GM23338 (cell line): ENCODE results near the gene STK33. TPM values are rescaled to one million over a fixed set of nuclear protein-coding genes. Genes with fewer than 3 reads are reported as not detected.

Source experiments
- ATAC-seq: fragments of 200-7000 bp; cut with Tn5 transposase; 3 replicates; pipeline ENCODE4 v1.9.1; 2020
- DNase-seq: peaks from one replicate; pipeline ENCODE4 v3.0.0-alpha.2; 2015; ENCODE audit warnings: low spot score
- H2AFZ ChIP-seq: fragments of 200-600 bp; sonication (generic); 2 replicates; pipeline ENCODE4 v1.8.0; 2016; ENCODE audit warnings: antibody characterized with exemption, mild to moderate bottlenecking, moderate library complexity
- H3F3A ChIP-seq: fragments of 200-600 bp; sonication (generic); replicated peaks from 2 replicates; pipeline ENCODE4 v1.8.0; 2017; ENCODE audit warnings: antibody characterized with exemption, mixed run types, low read depth
- H3K27ac ChIP-seq: fragments of 200-600 bp; sonication (generic); 2 replicates; pipeline ENCODE4 v1.6.1; 2016; ENCODE audit warnings: low read depth
- H3K27me3 ChIP-seq: fragments of 200-600 bp; sonication (generic); 2 replicates; pipeline ENCODE4 v1.8.0; 2016; ENCODE audit warnings: mild to moderate bottlenecking, mixed run types, moderate library complexity; ENCODE audit not compliant: insufficient read depth
- H3K36me3 ChIP-seq: fragments of 200-600 bp; sonication (generic); 2 replicates; pipeline ENCODE4 v1.8.0; 2016; ENCODE audit warnings: mild to moderate bottlenecking; ENCODE audit not compliant: insufficient read depth
- H3K4me1 ChIP-seq: fragments of 200-600 bp; sonication (generic); 2 replicates; pipeline ENCODE4 v1.8.0; 2016; ENCODE audit warnings: mild to moderate bottlenecking, moderate library complexity; ENCODE audit not compliant: insufficient read depth
- H3K4me2 ChIP-seq: fragments of 200-600 bp; sonication (generic); 2 replicates; pipeline ENCODE4 v1.7.1; 2017; ENCODE audit warnings: mixed run types
- H3K4me3 ChIP-seq: fragments of 200-600 bp; sonication (generic); 2 replicates; pipeline ENCODE4 v1.6.1; 2016; ENCODE audit warnings: mixed run types
- H3K79me2 ChIP-seq: fragments of 200-600 bp; sonication (generic); replicated peaks from 2 replicates; pipeline ENCODE4 v1.8.0; 2017; ENCODE audit warnings: mild to moderate bottlenecking; ENCODE audit not compliant: insufficient read depth
- H3K9me2 ChIP-seq: fragments of 200-600 bp; sonication (generic); 2 replicates; pipeline ENCODE4 v1.8.0; 2017; ENCODE audit not compliant: insufficient read depth
- H4K20me1 ChIP-seq: fragments of 200-600 bp; sonication (generic); replicated peaks from 2 replicates; pipeline ENCODE4 v1.8.0; 2017; ENCODE audit warnings: mild to moderate bottlenecking; ENCODE audit not compliant: insufficient read depth
- H3K27ac Mint-ChIP-seq: 2 replicates; pipeline ENCODE4 v1.8.0; 2020; ENCODE audit warnings: inconsistent platforms, mild to moderate bottlenecking, moderate library complexity, mixed read lengths
- H3K27me3 Mint-ChIP-seq: 3 replicates; pipeline ENCODE4 v1.8.0; 2022; ENCODE audit warnings: low read depth, mild to moderate bottlenecking, moderate library complexity, mixed read lengths, inconsistent platforms; ENCODE audit not compliant: insufficient read depth, poor library complexity
- H3K36me3 Mint-ChIP-seq: 3 replicates; pipeline ENCODE4 v1.8.0; 2021; ENCODE audit warnings: low read depth, mild to moderate bottlenecking, inconsistent platforms, moderate library complexity, mixed read lengths
- H3K4me1 Mint-ChIP-seq: 3 replicates; pipeline ENCODE4 v1.8.0; 2020; ENCODE audit warnings: mild to moderate bottlenecking, inconsistent platforms, mixed read lengths
- H3K4me3 Mint-ChIP-seq: 3 replicates; pipeline ENCODE4 v1.8.0; 2021; ENCODE audit warnings: moderate library complexity, mild to moderate bottlenecking, inconsistent platforms, mixed read lengths
- H3K9me3 Mint-ChIP-seq: 3 replicates; pipeline ENCODE4 v1.8.0; 2020; ENCODE audit warnings: moderate library complexity, mild to moderate bottlenecking, inconsistent platforms, mixed read lengths
- CREB1 ChIP-seq: fragments of 250-450 bp; sonication (Bioruptor Pico); IDR thresholded peaks from 2 replicates; pipeline ENCODE4 v1.5.0; 2020; ENCODE audit warnings: low read depth, mild to moderate bottlenecking, moderate library complexity
- EZH2 ChIP-seq: fragments of 200-600 bp; sonication (generic); IDR thresholded peaks from one replicate; pipeline ENCODE4 v1.8.0; 2017; ENCODE audit warnings: antibody characterized with exemption, mild to moderate bottlenecking, low read depth; ENCODE audit not compliant: unreplicated experiment
- EZH2phosphoT487 ChIP-seq: fragments of 200-600 bp; sonication (generic); IDR thresholded peaks from one replicate; pipeline ENCODE4 v1.8.1; 2018; ENCODE audit warnings: antibody characterized with exemption; ENCODE audit not compliant: unreplicated experiment
- JUNB ChIP-seq: IDR thresholded peaks from one replicate; pipeline ENCODE4 v1.6.1; 2016; ENCODE audit warnings: antibody characterized with exemption; ENCODE audit not compliant: unreplicated experiment
- NANOG ChIP-seq: IDR thresholded peaks from 2 replicates; pipeline ENCODE4 v1.6.1; 2016; ENCODE audit warnings: antibody characterized with exemption, borderline replicate concordance
- POLR2AphosphoS5 ChIP-seq: IDR thresholded peaks from 2 replicates; pipeline ENCODE4 v1.6.1; 2016; ENCODE audit warnings: antibody characterized with exemption, low read depth
- STAT1 ChIP-seq: IDR thresholded peaks from one replicate; pipeline ENCODE4 v1.6.1; 2016; ENCODE audit warnings: antibody characterized with exemption; ENCODE audit not compliant: unreplicated experiment
- ZNF114 ChIP-seq: fragments of 250-450 bp; sonication (Bioruptor Pico); IDR thresholded peaks from 2 replicates; pipeline ENCODE4 v1.5.0; 2020; ENCODE audit warnings: mild to moderate bottlenecking, moderate library complexity
- ZNF331 ChIP-seq: fragments of 250-450 bp; sonication (Bioruptor Pico); IDR thresholded peaks from 2 replicates; pipeline ENCODE4 v1.5.0; 2020; ENCODE audit warnings: low read depth, mild to moderate bottlenecking, moderate library complexity
- polyA plus RNA-seq: library from polyadenylated mRNA; unstranded; fragments of >200 nt; fragmentation: Nextera tagmentation; extraction: Ambion mirVana; gene quantifications from 2 replicates; pipeline ENCODE4 v1.2.1, GENCODE V29; 2016
- total RNA-seq: library from RNA; depleted of rRNA; stranded (reverse); fragments of >200 nt; shearing (Covaris generic); gene quantifications from 2 replicates; pipeline ENCODE4 v1.2.3, GENCODE V29; 2014
- TF ChIP-seq, protein P1 (sequence below): IDR thresholded peaks from one replicate; pipeline ENCODE4 v1.6.1; 2018; ENCODE audit warnings: antibody characterized with exemption; ENCODE audit not compliant: unreplicated experiment
- TF ChIP-seq, protein P2 (sequence below): fragments of 250-450 bp; sonication (Bioruptor Pico); IDR thresholded peaks from 2 replicates; pipeline ENCODE4 v1.5.0; 2020; ENCODE audit warnings: mild to moderate bottlenecking, moderate library complexity
- TF ChIP-seq, protein P3 (sequence below): IDR thresholded peaks from 2 replicates; pipeline ENCODE4 v1.6.1; 2016; ENCODE audit warnings: antibody characterized with exemption
- TF ChIP-seq, protein P4 (sequence below), 2 experiments: fragments of 200-600 bp in 1 of 2; sonication (generic) in 1 of 2; conservative IDR thresholded peaks; 2 replicates each; pipeline versions ENCODE4 v1.5.1 to v1.6.1; 2016 to 2017; ENCODE audit warnings: antibody characterized with exemption in 2 of 2, low read depth in 2 of 2, mild to moderate bottlenecking in 2 of 2, moderate library complexity in 1 of 2

The STK33 gene
- total and polyA plus RNA-seq, 2 experiments from 2014 or later = 17.2 to 18.2 TPM

DNA sequence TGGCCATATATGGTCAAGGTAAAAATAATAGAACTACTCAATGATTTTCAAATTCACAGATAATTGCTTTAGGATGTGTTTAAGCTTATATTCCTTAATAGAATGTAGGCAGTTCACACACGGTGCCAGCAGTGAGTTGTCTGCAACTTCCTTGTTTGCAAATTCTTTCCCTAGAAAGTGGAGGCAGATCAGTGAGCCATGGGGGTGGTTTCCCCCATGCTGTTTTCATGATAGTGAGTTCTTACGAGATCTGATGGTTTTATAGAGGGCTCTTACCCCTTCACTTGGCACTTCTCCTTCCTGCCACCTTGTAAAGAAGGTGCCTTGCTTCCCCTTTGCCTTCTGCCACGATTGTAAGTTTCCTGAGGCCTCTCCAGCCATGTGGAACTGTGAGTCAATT lies 218.6 kb downstream of the STK33 start:
- no peak overlapping the region for H3K4me3 ChIP-seq
- TF ChIP-seq ZNF114 (no peak), CREB1 (CRISPR knock-in tag) (no peak), JUNB (no peak), NANOG (no peak), STAT1 (no peak), EZH2 (no peak), POLR2AphosphoS5 (no peak), EZH2phosphoT487 (no peak), ZNF331 (CRISPR knock-in tag) (no peak)
- TF ChIP-seq, protein P1, sequence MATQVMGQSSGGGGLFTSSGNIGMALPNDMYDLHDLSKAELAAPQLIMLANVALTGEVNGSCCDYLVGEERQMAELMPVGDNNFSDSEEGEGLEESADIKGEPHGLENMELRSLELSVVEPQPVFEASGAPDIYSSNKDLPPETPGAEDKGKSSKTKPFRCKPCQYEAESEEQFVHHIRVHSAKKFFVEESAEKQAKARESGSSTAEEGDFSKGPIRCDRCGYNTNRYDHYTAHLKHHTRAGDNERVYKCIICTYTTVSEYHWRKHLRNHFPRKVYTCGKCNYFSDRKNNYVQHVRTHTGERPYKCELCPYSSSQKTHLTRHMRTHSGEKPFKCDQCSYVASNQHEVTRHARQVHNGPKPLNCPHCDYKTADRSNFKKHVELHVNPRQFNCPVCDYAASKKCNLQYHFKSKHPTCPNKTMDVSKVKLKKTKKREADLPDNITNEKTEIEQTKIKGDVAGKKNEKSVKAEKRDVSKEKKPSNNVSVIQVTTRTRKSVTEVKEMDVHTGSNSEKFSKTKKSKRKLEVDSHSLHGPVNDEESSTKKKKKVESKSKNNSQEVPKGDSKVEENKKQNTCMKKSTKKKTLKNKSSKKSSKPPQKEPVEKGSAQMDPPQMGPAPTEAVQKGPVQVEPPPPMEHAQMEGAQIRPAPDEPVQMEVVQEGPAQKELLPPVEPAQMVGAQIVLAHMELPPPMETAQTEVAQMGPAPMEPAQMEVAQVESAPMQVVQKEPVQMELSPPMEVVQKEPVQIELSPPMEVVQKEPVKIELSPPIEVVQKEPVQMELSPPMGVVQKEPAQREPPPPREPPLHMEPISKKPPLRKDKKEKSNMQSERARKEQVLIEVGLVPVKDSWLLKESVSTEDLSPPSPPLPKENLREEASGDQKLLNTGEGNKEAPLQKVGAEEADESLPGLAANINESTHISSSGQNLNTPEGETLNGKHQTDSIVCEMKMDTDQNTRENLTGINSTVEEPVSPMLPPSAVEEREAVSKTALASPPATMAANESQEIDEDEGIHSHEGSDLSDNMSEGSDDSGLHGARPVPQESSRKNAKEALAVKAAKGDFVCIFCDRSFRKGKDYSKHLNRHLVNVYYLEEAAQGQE = no peak
- TF ChIP-seq, protein P2, sequence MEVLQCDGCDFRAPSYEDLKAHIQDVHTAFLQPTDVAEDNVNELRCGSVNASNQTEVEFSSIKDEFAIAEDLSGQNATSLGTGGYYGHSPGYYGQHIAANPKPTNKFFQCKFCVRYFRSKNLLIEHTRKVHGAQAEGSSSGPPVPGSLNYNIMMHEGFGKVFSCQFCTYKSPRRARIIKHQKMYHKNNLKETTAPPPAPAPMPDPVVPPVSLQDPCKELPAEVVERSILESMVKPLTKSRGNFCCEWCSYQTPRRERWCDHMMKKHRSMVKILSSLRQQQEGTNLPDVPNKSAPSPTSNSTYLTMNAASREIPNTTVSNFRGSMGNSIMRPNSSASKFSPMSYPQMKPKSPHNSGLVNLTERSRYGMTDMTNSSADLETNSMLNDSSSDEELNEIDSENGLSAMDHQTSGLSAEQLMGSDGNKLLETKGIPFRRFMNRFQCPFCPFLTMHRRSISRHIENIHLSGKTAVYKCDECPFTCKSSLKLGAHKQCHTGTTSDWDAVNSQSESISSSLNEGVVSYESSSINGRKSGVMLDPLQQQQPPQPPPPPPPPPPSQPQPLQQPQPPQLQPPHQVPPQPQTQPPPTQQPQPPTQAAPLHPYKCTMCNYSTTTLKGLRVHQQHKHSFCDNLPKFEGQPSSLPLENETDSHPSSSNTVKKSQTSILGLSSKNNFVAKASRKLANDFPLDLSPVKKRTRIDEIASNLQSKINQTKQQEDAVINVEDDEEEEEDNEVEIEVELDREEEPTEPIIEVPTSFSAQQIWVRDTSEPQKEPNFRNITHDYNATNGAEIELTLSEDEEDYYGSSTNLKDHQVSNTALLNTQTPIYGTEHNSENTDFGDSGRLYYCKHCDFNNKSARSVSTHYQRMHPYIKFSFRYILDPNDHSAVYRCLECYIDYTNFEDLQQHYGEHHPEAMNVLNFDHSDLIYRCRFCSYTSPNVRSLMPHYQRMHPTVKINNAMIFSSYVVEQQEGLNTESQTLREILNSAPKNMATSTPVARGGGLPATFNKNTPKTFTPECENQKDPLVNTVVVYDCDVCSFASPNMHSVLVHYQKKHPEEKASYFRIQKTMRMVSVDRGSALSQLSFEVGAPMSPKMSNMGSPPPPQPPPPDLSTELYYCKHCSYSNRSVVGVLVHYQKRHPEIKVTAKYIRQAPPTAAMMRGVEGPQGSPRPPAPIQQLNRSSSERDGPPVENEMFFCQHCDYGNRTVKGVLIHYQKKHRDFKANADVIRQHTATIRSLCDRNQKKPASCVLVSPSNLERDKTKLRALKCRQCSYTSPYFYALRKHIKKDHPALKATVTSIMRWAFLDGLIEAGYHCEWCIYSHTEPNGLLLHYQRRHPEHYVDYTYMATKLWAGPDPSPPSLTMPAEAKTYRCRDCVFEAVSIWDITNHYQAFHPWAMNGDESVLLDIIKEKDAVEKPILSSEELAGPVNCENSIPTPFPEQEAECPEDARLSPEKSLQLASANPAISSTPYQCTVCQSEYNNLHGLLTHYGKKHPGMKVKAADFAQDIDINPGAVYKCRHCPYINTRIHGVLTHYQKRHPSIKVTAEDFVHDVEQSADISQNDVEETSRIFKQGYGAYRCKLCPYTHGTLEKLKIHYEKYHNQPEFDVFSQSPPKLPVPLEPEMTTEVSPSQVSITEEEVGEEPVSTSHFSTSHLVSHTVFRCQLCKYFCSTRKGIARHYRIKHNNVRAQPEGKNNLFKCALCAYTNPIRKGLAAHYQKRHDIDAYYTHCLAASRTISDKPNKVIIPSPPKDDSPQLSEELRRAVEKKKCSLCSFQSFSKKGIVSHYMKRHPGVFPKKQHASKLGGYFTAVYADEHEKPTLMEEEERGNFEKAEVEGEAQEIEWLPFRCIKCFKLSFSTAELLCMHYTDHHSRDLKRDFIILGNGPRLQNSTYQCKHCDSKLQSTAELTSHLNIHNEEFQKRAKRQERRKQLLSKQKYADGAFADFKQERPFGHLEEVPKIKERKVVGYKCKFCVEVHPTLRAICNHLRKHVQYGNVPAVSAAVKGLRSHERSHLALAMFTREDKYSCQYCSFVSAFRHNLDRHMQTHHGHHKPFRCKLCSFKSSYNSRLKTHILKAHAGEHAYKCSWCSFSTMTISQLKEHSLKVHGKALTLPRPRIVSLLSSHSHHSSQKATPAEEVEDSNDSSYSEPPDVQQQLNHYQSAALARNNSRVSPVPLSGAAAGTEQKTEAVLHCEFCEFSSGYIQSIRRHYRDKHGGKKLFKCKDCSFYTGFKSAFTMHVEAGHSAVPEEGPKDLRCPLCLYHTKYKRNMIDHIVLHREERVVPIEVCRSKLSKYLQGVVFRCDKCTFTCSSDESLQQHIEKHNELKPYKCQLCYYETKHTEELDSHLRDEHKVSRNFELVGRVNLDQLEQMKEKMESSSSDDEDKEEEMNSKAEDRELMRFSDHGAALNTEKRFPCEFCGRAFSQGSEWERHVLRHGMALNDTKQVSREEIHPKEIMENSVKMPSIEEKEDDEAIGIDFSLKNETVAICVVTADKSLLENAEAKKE = no peak
- TF ChIP-seq, protein P3, sequence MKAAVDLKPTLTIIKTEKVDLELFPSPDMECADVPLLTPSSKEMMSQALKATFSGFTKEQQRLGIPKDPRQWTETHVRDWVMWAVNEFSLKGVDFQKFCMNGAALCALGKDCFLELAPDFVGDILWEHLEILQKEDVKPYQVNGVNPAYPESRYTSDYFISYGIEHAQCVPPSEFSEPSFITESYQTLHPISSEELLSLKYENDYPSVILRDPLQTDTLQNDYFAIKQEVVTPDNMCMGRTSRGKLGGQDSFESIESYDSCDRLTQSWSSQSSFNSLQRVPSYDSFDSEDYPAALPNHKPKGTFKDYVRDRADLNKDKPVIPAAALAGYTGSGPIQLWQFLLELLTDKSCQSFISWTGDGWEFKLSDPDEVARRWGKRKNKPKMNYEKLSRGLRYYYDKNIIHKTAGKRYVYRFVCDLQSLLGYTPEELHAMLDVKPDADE = no peak
- TF ChIP-seq, protein P4, sequence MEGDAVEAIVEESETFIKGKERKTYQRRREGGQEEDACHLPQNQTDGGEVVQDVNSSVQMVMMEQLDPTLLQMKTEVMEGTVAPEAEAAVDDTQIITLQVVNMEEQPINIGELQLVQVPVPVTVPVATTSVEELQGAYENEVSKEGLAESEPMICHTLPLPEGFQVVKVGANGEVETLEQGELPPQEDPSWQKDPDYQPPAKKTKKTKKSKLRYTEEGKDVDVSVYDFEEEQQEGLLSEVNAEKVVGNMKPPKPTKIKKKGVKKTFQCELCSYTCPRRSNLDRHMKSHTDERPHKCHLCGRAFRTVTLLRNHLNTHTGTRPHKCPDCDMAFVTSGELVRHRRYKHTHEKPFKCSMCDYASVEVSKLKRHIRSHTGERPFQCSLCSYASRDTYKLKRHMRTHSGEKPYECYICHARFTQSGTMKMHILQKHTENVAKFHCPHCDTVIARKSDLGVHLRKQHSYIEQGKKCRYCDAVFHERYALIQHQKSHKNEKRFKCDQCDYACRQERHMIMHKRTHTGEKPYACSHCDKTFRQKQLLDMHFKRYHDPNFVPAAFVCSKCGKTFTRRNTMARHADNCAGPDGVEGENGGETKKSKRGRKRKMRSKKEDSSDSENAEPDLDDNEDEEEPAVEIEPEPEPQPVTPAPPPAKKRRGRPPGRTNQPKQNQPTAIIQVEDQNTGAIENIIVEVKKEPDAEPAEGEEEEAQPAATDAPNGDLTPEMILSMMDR (conservative IDR thresholded peaks at IDR 0.05; ENCODE audit: low read depth in 2 of 2) = no peak
- ATAC-seq = peak; percentile 48; the same call in 2 of the 3 replicates
- H4K20me1 ChIP-seq = no peaks in the 10 kb centered on the region
- no peaks in the 10 kb centered on the region for H3K27me3 Mint-ChIP-seq
- no peak overlapping the region for H2AFZ ChIP-seq
- H3K27me3 ChIP-seq = no peaks in the 10 kb centered on the region
- no peaks in the 10 kb centered on the region for H3F3A ChIP-seq
- no peaks in the 10 kb centered on the region for H3K36me3 Mint-ChIP-seq
- H3K9me2 ChIP-seq = no peaks in the 10 kb centered on the region
- H3K4me2 ChIP-seq = no peak overlapping the region
- H3K4me1 Mint-ChIP-seq = peaks cover 10% of the 10 kb centered on the region
- H3K4me1 ChIP-seq = no peaks in the 10 kb centered on the region
- no peak overlapping the region for H3K27ac ChIP-seq
- H3K27ac Mint-ChIP-seq = no peak overlapping the region
- DNase-seq = no peak
- no peaks in the 10 kb centered on the region; the same call in 2 of the 3 replicates for H3K9me3 Mint-ChIP-seq
- no peaks in the 10 kb centered on the region for H3K36me3 ChIP-seq
- no peak overlapping the region for H3K4me3 Mint-ChIP-seq
- H3K79me2 ChIP-seq = no peaks in the 10 kb centered on the region
